SK-N-MC (cell line): ENCODE measurements around the gene DOCK9.

Experiments
- DNase-seq: peaks from one replicate; pipeline ENCODE4 v3.0.0-alpha.2; 2011; ENCODE audit warnings: low read depth, low spot score
- H3K27ac ChIP-seq: fragments of 200-600 bp; sonication (generic); 2 replicates; pipeline ENCODE4 v1.5.1; 2016; ENCODE audit warnings: mixed run types
- H3K36me3 ChIP-seq: fragments of 200-600 bp; sonication (generic); 2 replicates; pipeline ENCODE4 v1.6.1; 2017; ENCODE audit warnings: antibody characterized with exemption, low read length, mixed read lengths; ENCODE audit not compliant: insufficient read depth
- H3K4me3 ChIP-seq: fragments of 200-600 bp; sonication (generic); 2 replicates; pipeline ENCODE4 v1.5.1; 2016
- H3K9ac ChIP-seq: fragments of 200-600 bp; sonication (generic); 2 replicates; pipeline ENCODE4 v1.8.0; 2017; ENCODE audit warnings: mixed run types, mixed read lengths; ENCODE audit not compliant: insufficient read length
- H3K9me3 ChIP-seq: fragments of 200-600 bp; sonication (generic); 2 replicates; pipeline ENCODE4 v1.6.1; 2017; ENCODE audit warnings: low read depth, mild to moderate bottlenecking, antibody characterized with exemption, low read length, moderate library complexity, mixed read lengths
- EZH2 ChIP-seq: fragments of 200-600 bp; sonication (generic); IDR thresholded peaks from one replicate; pipeline ENCODE4 v1.6.1; 2017; ENCODE audit warnings: antibody characterized with exemption
- FOXP2 ChIP-seq: optimal IDR thresholded peaks from 2 replicates; pipeline ENCODE3; 2011; ENCODE audit warnings: mild to moderate bottlenecking, moderate library complexity; ENCODE audit not compliant: insufficient read depth; ENCODE audit errors: extremely low read length, control extremely low read depth
- POLR2AphosphoS5 ChIP-seq: IDR thresholded peaks from 2 replicates; pipeline ENCODE4 v1.6.1; 2012; ENCODE audit warnings: mild to moderate bottlenecking, low read depth, low read length, borderline replicate concordance

The DOCK9 gene

GRCh38 chr13:98947925-98948324, 29.9 kb downstream of the DOCK9 start:
- no peak overlapping the region for H3K27ac ChIP-seq
- TF ChIP-seq FOXP2 = no peak

GRCh38 chr13:98945863-98946605, 31.8 kb downstream of the DOCK9 start:
- TF ChIP-seq EZH2 (no peak), FOXP2 (no peak), POLR2AphosphoS5 (no peak)
- Histone ChIP-seq H3K27ac (no peak overlapping the region), H3K36me3 (no peaks in the 10 kb centered on the region), H3K4me3 (no peak overlapping the region), H3K9ac (no peak overlapping the region), H3K9me3 (no peaks in the 10 kb centered on the region)
- no peak for DNase-seq

More at GRCh38 chr13:98947925-98948324, 29.9 kb downstream of the DOCK9 start:
- DNase-seq = peak; percentile 28
- Histone ChIP-seq H3K36me3 (no peaks in the 10 kb centered on the region), H3K9me3 (no peaks in the 10 kb centered on the region), H3K4me3 (no peak overlapping the region), H3K9ac (peak overlapping the region; percentile 9)

GRCh38 chr13:98944336-98944735, 33.5 kb downstream of the DOCK9 start:
- H3K36me3 ChIP-seq = no peaks in the 10 kb centered on the region
- H3K9me3 ChIP-seq = no peaks in the 10 kb centered on the region
- no peak for DNase-seq
- H3K27ac ChIP-seq = no peak overlapping the region
- no peak overlapping the region for H3K4me3 ChIP-seq
- H3K9ac ChIP-seq = no peak overlapping the region
- no peak for TF ChIP-seq EZH2
- TF ChIP-seq POLR2AphosphoS5 = no peak
- no peak for TF ChIP-seq FOXP2

- DNase-seq = no peak
- Histone ChIP-seq H3K36me3 (no peaks in the 10 kb centered on the region), H3K4me3 (no peak overlapping the region), H3K27ac (no peak overlapping the region), H3K9me3 (no peaks in the 10 kb centered on the region), H3K9ac (no peak overlapping the region)
- TF ChIP-seq EZH2 (no peak), POLR2AphosphoS5 (no peak), FOXP2 (no peak)
These were observed 34.9 kb downstream of the DOCK9 start for GRCh38 chr13:98942997-98943396.

- no peak overlapping the region for H3K9ac ChIP-seq
- TF ChIP-seq EZH2 (no peak), FOXP2 (no peak), POLR2AphosphoS5 (no peak)
- no peaks in the 10 kb centered on the region for H3K9me3 ChIP-seq
- no peak overlapping the region for H3K4me3 ChIP-seq
- H3K27ac ChIP-seq = no peak overlapping the region
- DNase-seq = no peak
- no peaks in the 10 kb centered on the region for H3K36me3 ChIP-seq
These were observed 35.4 kb downstream of the DOCK9 start for GRCh38 chr13:98942485-98942884.

GRCh38 chr13:98941536-98941935, 36.3 kb downstream of the DOCK9 start:
- no peak for DNase-seq
- H3K9ac ChIP-seq = no peak overlapping the region
- H3K9me3 ChIP-seq = no peaks in the 10 kb centered on the region
- TF ChIP-seq FOXP2 (no peak), EZH2 (no peak), POLR2AphosphoS5 (no peak)
- H3K36me3 ChIP-seq = no peaks in the 10 kb centered on the region
- H3K4me3 ChIP-seq = no peak overlapping the region
- H3K27ac ChIP-seq = no peak overlapping the region

GRCh38 chr13:98941126-98941525, 36.7 kb downstream of the DOCK9 start:
- Histone ChIP-seq H3K9me3 (no peaks in the 10 kb centered on the region), H3K4me3 (no peak overlapping the region), H3K36me3 (no peaks in the 10 kb centered on the region), H3K9ac (no peak overlapping the region), H3K27ac (no peak overlapping the region)
- DNase-seq = no peak
- no peak for TF ChIP-seq FOXP2
- no peak for TF ChIP-seq EZH2
- TF ChIP-seq POLR2AphosphoS5 = no peak

GRCh38 chr13:98940325-98941001, 37.4 kb downstream of the DOCK9 start:
- H3K9me3 ChIP-seq = no peaks in the 10 kb centered on the region
- H3K27ac ChIP-seq = no peak overlapping the region
- H3K4me3 ChIP-seq = no peak overlapping the region
- H3K9ac ChIP-seq = no peak overlapping the region
- no peak for DNase-seq
- TF ChIP-seq POLR2AphosphoS5 = no peak
- no peak for TF ChIP-seq EZH2
- TF ChIP-seq FOXP2 = no peak
- H3K36me3 ChIP-seq = no peaks in the 10 kb centered on the region

- no peaks in the 10 kb centered on the region for H3K9me3 ChIP-seq
- no peak overlapping the region for H3K27ac ChIP-seq
- no peak overlapping the region for H3K4me3 ChIP-seq
- H3K36me3 ChIP-seq = no peaks in the 10 kb centered on the region
- TF ChIP-seq EZH2 (no peak), FOXP2 (no peak), POLR2AphosphoS5 (no peak)
- no peak overlapping the region for H3K9ac ChIP-seq
- no peak for DNase-seq
These were observed 38.1 kb downstream of the DOCK9 start for GRCh38 chr13:98939660-98940191.
